ENCODE measurements around the gene MMS22L. TPM values are rescaled to one million over a fixed set of nuclear protein-coding genes. Genes with fewer than 3 reads are reported as not detected.

Gene MMS22L
- polyA plus RNA-seq, 2 of the 4 experiments (the other 2 are of a cell fraction): 11.5 to 24.5 TPM

DNA sequence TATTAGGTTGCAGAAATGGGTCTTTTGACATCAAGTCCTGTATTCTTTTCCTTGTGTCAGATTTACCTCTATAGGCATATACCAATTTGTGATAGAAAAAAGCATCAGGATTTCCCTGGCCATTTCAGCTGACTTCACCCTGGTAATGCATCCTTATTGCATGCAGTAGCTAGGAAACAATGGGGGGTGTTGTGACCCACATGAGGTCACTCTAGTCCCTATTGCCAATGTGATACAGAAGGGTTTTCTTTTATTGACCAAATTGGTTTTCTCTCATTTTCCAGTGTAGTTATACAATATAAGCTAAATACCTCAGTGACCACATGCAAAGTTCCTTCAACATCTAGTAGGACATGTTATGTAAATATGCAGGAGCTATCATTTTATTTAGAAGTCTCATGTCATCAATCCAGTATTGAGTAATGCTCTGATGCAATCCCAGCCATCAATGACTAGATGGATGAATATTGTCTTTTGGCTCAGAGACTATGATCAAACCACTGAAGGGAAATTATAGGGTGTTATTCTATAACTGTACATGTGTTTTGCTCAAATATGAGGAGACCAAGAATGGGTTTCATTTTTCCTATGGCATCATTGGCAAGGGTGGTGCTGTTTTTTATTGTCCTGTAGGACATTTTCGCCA lies 180.7 kb downstream of the MMS22L start (continued):
- no peak for TF ChIP-seq ZNF302 (CRISPR knock-in tag; IDR thresholded peaks at IDR 0.05)

DNA sequence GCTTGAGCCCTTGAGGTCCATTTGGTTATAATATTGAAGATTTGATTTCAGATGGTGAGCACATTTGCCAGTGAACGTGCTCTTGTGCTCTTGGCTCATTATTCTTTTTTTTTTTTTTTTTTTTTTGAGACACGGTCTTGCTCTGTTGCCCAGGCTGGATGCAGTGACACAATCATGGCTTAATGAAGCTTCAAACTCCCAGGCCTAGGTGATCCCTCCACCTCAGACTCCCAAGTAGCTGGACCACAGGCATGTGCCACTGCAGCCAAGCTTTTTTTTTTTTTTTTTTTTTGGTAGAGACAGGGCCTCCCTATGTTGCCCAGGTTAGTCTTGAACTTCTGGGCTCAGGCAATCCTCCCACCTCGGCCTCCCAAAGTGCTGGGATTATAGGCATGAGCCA lies 182.3 kb downstream of the MMS22L start:
- no peak for DNase-seq (ENCODE audit: low read depth in 1 of 2, low spot score in 1 of 2)
- ATAC-seq: no peak
- no peak for TF ChIP-seq POLR2AphosphoS2 (conservative IDR thresholded peaks at IDR 0.05; ENCODE audit: low read length)
- TF ChIP-seq CEBPB (IDR thresholded peaks at IDR 0.05): no peak
- TF ChIP-seq, protein P1, sequence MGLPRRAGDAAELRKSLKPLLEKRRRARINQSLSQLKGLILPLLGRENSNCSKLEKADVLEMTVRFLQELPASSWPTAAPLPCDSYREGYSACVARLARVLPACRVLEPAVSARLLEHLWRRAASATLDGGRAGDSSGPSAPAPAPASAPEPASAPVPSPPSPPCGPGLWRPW (IDR thresholded peaks at IDR 0.05): no peak
- TF ChIP-seq MYC (IDR thresholded peaks at IDR 0.05; ENCODE audit: borderline replicate concordance, low read length): no peak
- no peak for TF ChIP-seq RCOR1 (IDR thresholded peaks at IDR 0.05; ENCODE audit: low read depth, low read length)
- TF ChIP-seq, protein P2, sequence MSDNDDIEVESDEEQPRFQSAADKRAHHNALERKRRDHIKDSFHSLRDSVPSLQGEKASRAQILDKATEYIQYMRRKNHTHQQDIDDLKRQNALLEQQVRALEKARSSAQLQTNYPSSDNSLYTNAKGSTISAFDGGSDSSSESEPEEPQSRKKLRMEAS (IDR thresholded peaks at IDR 0.05): no peak
- TF ChIP-seq SREBF2 (IDR thresholded peaks at IDR 0.05): no peak
- no peak for TF ChIP-seq POLR2A (IDR thresholded peaks at IDR 0.05; ENCODE audit: low read length)
- no peak for TF ChIP-seq KDM5A (IDR thresholded peaks at IDR 0.05)
- no peak for TF ChIP-seq RARB (CRISPR knock-in tag; IDR thresholded peaks at IDR 0.05)
- TF ChIP-seq, protein P3, sequence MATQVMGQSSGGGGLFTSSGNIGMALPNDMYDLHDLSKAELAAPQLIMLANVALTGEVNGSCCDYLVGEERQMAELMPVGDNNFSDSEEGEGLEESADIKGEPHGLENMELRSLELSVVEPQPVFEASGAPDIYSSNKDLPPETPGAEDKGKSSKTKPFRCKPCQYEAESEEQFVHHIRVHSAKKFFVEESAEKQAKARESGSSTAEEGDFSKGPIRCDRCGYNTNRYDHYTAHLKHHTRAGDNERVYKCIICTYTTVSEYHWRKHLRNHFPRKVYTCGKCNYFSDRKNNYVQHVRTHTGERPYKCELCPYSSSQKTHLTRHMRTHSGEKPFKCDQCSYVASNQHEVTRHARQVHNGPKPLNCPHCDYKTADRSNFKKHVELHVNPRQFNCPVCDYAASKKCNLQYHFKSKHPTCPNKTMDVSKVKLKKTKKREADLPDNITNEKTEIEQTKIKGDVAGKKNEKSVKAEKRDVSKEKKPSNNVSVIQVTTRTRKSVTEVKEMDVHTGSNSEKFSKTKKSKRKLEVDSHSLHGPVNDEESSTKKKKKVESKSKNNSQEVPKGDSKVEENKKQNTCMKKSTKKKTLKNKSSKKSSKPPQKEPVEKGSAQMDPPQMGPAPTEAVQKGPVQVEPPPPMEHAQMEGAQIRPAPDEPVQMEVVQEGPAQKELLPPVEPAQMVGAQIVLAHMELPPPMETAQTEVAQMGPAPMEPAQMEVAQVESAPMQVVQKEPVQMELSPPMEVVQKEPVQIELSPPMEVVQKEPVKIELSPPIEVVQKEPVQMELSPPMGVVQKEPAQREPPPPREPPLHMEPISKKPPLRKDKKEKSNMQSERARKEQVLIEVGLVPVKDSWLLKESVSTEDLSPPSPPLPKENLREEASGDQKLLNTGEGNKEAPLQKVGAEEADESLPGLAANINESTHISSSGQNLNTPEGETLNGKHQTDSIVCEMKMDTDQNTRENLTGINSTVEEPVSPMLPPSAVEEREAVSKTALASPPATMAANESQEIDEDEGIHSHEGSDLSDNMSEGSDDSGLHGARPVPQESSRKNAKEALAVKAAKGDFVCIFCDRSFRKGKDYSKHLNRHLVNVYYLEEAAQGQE (IDR thresholded peaks at IDR 0.05): no peak
- TF ChIP-seq HOXB5 (CRISPR knock-in tag; IDR thresholded peaks at IDR 0.05): no peak
- no peak for TF ChIP-seq PHF8 (IDR thresholded peaks at IDR 0.05; ENCODE audit: borderline replicate concordance, low read depth)
- no peak for TF ChIP-seq NPAS2 (CRISPR knock-in tag; IDR thresholded peaks at IDR 0.05; ENCODE audit: borderline replicate concordance)
- TF ChIP-seq FOSB (CRISPR knock-in tag; IDR thresholded peaks at IDR 0.05): no peak
- TF ChIP-seq, protein P4, sequence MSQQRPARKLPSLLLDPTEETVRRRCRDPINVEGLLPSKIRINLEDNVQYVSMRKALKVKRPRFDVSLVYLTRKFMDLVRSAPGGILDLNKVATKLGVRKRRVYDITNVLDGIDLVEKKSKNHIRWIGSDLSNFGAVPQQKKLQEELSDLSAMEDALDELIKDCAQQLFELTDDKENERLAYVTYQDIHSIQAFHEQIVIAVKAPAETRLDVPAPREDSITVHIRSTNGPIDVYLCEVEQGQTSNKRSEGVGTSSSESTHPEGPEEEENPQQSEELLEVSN (IDR thresholded peaks at IDR 0.05; ENCODE audit: borderline replicate concordance, low read depth): no peak
- FAIRE-seq: no peak
- POLR2A ChIA-PET: no interaction called here
- H3K4me2 ChIP-seq: no peak overlapping the region
- CTCF ChIA-PET: interaction anchor here (0.7 kb wide), 1 partner anchor 170 kb away, joined by 3 read pairs; no protein-coding TSS in a partner anchor
- no peaks in the 10 kb centered on the region for H3K9me3 ChIP-seq
- 8% methylated on average over 3 of the region's 3 CpGs for WGBS (ENCODE audit: missing lambda C conversion rate)
- H3K4me3 ChIP-seq: no peak overlapping the region
- H3K4me1 ChIP-seq: no peaks in the 10 kb centered on the region
- H3K27ac ChIP-seq: no peak overlapping the region

DNA sequence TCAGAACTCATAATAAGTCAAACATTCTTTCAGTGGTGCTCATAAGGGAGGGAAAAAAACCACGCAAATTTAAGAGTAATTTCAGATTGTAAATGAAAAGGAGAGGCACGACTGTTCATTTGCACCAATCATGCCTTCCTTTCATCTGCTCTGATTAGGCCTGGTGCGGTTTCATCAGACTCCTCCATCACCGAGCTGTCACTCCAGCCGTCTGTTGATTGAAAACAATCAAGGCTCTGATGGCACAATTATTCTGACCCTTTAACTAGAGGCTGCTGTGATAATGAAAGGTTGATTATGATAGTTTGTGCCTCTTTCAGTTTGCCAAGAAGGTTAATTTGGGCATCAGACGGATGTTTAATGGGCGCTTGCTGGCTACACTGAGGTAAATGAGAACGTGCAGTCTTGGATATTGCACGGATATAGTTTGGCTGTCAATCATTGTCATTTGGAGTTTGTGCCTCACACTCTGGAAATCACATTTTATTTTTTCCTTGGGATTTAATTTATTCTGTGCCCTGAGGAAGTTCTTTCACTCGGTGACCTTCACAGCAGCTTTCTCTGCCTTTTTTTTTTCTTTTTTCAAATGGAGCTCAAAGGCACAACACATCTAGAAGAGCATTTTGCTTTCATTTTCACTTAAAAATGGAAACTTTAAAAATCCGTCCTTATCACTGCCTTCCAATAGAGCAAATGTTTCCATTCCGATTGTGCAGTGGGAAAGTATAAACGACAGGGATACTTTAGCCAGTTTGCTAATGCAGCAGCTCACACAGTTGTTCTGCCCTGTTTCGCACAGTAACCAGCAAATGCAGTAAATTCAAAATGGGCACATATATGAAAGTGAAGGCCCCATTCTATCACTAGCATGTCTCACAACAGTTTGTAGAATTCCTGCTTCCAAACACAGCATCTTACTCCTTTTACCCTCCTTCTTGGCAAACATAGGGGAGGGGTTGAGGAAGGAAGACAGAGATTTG lies 185.7 kb downstream of the MMS22L start:
- no peaks in the 10 kb centered on the region for H3K9me3 ChIP-seq
- ChIA-PET POLR2A (no interaction called here), CTCF (interaction anchor here (1.7 kb wide), 1 partner anchor 12 kb away, joined by 6 read pairs; no protein-coding TSS in a partner anchor)
- H3K4me1 ChIP-seq: no peaks in the 10 kb centered on the region
- no peak overlapping the region for H3K4me2 ChIP-seq
- no peak for ATAC-seq
- no peak for FAIRE-seq
- TF ChIP-seq ZSCAN20 (CRISPR knock-in tag; IDR thresholded peaks at IDR 0.05) (no peak), HDAC2 (IDR thresholded peaks at IDR 0.05) (no peak), JUN (IDR thresholded peaks at IDR 0.05) (no peak), POLR2A (IDR thresholded peaks at IDR 0.05; ENCODE audit: low read length) (no peak)
- H3K27ac ChIP-seq: no peak overlapping the region
- H3K4me3 ChIP-seq: no peak overlapping the region
- no peak for DNase-seq (ENCODE audit: low read depth in 1 of 2, low spot score in 1 of 2)
- 64% methylated on average over 14 of the region's 14 CpGs for WGBS (ENCODE audit: missing lambda C conversion rate)

Measured in A549 (cell line).